Measurements from ENCODE around the gene EMP3. TPM values are rescaled to one million over a fixed set of nuclear protein-coding genes. Genes with fewer than 3 reads are reported as not detected.

EMP3 gene
- total RNA-seq, 2 experiments from 2014 or later: 21.1 to 33.8 TPM

DNA sequence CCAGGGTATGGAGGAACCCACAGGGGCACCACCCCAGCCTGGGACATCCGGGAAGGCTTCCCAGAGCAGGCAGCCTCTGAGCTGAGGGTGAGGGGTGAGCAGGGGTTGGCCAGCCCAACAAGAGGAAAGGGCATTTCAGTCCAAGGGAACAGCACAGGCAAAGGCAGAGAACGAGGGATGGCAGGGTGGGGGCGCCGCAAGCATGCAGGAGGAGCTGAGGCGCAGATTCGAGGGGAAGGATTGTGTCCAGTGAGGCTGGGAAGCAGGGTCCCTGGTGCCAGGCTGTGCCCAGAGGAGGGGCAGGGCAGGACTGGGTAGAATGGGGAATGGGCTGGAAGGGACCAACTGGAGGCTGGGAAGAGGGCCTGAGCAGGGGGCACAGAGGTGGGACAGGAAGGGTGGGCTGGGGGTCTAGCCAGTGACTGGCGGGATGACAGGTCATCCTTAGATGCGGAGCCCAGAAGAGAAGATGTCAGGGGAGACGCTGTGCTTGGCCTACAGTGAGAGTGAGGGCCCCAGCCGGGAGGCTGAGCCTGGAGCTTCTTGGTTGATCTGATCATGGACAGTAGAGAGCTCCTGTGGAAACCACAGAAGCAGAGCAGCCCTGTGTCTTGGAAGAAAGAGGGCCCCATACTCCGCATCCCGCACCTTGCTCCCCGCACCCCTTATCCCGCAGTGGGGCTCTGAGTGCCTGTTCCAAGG, 13.6 kb downstream of the EMP3 start:
- no peak overlapping the region for H3K4me3 ChIP-seq (ENCODE audit: low read depth, low read length, poor library complexity, severe bottlenecking)
- intact Hi-C loops (cut with micrococcal nuclease; ENCODE audit: unreplicated experiment): no loop called here
- CTCF ChIA-PET (ENCODE audit: unreplicated experiment): no interaction called here

DNA sequence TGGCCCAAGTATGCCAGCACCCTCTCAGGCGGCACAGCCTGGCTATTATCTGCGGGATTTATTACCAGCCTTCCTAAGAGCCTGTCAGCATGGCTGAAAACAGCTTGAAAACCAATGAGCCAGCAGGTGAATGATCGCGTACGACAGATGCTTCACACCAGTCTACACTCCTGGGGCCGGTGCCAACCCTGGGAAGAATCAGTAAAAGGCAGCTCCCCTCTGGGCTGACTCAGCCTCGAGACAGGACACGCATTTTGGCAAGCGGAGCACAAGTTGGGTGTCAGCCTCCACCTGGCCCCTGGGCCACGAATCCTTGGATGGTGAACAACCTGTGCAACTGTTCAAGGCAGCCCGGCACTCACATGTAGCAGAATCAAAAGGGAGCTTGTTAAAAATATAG, 15.6 kb downstream of the EMP3 start:
- Histone ChIP-seq H3K4me2 (ENCODE audit: low read length) (no peak overlapping the region), H3K9me2 (ENCODE audit: insufficient read depth, low read length) (no peaks in the 10 kb centered on the region)

More for the DNA sequence above, 13.6 kb downstream of the EMP3 start:
- H3K4me2 ChIP-seq (ENCODE audit: low read length): no peak overlapping the region
- DNase-seq (ENCODE audit: low spot score): no peak
- H3K9me2 ChIP-seq (ENCODE audit: insufficient read depth, low read length): no peaks in the 10 kb centered on the region
- POLR2A ChIA-PET: no interaction called here
- TF ChIP-seq EZH2phosphoT487 (IDR thresholded peaks at IDR 0.05; ENCODE audit: borderline replicate concordance, low read depth, low read length): no peak
- TF ChIP-seq, protein P1, sequence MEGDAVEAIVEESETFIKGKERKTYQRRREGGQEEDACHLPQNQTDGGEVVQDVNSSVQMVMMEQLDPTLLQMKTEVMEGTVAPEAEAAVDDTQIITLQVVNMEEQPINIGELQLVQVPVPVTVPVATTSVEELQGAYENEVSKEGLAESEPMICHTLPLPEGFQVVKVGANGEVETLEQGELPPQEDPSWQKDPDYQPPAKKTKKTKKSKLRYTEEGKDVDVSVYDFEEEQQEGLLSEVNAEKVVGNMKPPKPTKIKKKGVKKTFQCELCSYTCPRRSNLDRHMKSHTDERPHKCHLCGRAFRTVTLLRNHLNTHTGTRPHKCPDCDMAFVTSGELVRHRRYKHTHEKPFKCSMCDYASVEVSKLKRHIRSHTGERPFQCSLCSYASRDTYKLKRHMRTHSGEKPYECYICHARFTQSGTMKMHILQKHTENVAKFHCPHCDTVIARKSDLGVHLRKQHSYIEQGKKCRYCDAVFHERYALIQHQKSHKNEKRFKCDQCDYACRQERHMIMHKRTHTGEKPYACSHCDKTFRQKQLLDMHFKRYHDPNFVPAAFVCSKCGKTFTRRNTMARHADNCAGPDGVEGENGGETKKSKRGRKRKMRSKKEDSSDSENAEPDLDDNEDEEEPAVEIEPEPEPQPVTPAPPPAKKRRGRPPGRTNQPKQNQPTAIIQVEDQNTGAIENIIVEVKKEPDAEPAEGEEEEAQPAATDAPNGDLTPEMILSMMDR (conservative IDR thresholded peaks at IDR 0.05; ENCODE audit: low read length): no peak
- no peak overlapping the region for H2AFZ ChIP-seq (ENCODE audit: low read length)
- no peak overlapping the region for H3K27ac ChIP-seq (ENCODE audit: low read depth, low read length, poor library complexity, severe bottlenecking)
- no peaks in the 10 kb centered on the region for H3K9me3 ChIP-seq (ENCODE audit: low read length)
- peaks cover 10% of the 10 kb centered on the region for H3K4me1 ChIP-seq (ENCODE audit: insufficient read depth, low read length, poor library complexity, severe bottlenecking)
- no peaks in the 10 kb centered on the region for H3K79me2 ChIP-seq (ENCODE audit: insufficient read depth, low read depth, low read length)
- no peaks in the 10 kb centered on the region; the same call in 1 of the 2 replicates for H3K36me3 ChIP-seq (ENCODE audit: insufficient read depth, low read length)
- no TSS peak for BruUV-seq (replicated peaks)
- no peaks in the 10 kb centered on the region for H4K20me1 ChIP-seq (ENCODE audit: insufficient read depth, low read length)

More for the DNA sequence above, 15.6 kb downstream of the EMP3 start:
- BruUV-seq (replicated peaks): no TSS peak
- Histone ChIP-seq H2AFZ (ENCODE audit: low read length) (no peak overlapping the region), H4K20me1 (ENCODE audit: insufficient read depth, low read length) (no peaks in the 10 kb centered on the region), H3K4me3 (ENCODE audit: low read depth, low read length, poor library complexity, severe bottlenecking) (no peak overlapping the region), H3K27ac (ENCODE audit: low read depth, low read length, poor library complexity, severe bottlenecking) (no peak overlapping the region), H3K9me3 (ENCODE audit: low read length) (no peaks in the 10 kb centered on the region), H3K36me3 (ENCODE audit: insufficient read depth, low read length) (no peaks in the 10 kb centered on the region; the same call in 1 of the 2 replicates), H3K4me1 (ENCODE audit: insufficient read depth, low read length, poor library complexity, severe bottlenecking) (no peaks in the 10 kb centered on the region), H3K79me2 (ENCODE audit: insufficient read depth, low read depth, low read length) (no peaks in the 10 kb centered on the region)
- ChIA-PET POLR2A (no interaction called here), CTCF (ENCODE audit: unreplicated experiment) (no interaction called here)
- intact Hi-C loops (cut with micrococcal nuclease; ENCODE audit: unreplicated experiment): no loop called here
- TF ChIP-seq, protein P1 (conservative IDR thresholded peaks at IDR 0.05; ENCODE audit: low read length): no peak
- TF ChIP-seq EZH2phosphoT487 (IDR thresholded peaks at IDR 0.05; ENCODE audit: borderline replicate concordance, low read depth, low read length): no peak
- no peak for DNase-seq (ENCODE audit: low spot score)
